Stimulated activated naive CD4-positive, alpha-beta T cell treated with Interleukin-2 at 50 U/mL for 16 hours (primary cell): ENCODE measurements around the gene CDKN2D.
"Not testable (repeated sequence)": the region's sequence is repeated elsewhere in the genome, so short reads cannot be mapped to it uniquely, and the experiment has no call there.

Experiments
- DNase-seq: peaks from one replicate; lab custom pipeline; 2025; lab: John Stamatoyannopoulos, UW

CDKN2D gene

DNA sequence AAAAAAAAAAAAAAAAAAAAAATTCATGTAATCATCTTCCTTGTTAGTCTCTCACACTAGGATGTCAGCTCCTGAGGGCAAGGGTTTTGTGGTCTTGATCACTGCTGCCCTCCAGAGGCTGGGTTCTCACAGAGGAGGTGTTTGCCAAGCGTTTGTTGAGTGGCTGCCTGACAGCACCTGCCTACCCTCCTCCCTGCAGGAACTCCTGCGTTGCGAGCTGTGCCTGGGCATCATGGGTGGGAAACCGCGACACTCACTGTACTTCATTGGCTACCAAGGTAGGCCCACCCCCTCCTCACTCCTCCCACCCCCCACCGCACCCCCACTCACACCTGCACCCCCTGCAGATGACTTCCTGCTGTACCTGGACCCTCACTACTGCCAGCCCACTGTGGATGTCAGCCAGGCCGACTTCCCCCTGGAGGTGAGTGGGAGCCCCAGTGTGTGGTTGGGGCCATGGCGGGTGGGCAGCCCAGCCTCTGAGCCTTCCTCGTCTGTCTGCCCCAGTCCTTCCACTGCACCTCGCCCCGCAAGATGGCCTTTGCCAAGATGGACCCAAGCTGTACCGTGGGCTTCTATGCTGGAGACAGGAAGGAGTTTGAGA lies 17.0 kb downstream of the CDKN2D start:
- DNase-seq = peak; percentile 14

DNA sequence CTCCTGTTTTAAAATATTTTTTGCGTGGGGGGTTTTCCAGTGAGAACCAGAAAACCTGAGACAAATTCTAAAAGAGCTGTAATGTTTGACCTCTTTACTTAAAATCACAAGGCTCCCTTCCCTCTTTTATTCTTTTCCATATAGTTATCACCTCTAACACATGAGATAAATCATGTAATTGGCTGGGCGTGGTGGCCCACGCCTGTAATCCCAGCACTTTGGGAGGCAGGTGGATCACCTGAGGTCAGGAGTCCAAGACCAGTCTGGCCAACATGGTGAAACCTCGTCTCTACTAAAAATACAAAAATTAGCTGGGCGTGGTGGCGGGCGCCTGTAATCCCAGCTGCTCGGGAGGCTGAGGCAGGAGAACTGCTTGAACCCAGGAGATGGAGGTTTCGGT lies 17.8 kb downstream of the CDKN2D start:
- DNase-seq = not testable (repeated sequence)

DNA sequence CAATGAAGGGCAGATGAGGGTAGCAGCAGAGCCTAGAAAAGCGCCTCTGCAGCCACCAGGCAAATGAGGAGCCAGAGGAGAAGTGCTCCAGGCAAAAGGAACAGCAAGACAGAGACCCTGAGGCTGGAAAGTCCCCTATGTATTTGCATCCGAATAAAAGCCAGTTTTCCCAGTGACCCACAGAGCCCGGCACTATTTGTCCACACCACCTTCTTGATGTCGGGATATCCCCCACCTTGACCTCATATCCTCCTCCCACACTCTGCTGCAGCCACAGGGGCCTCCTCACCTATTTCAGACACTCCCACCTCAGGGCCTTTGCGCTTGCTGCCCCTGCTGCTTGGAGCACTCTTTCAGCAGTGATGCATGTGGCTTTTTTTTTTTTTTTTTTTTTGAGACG lies 18.4 kb downstream of the CDKN2D start:
- no peak for DNase-seq

DNA sequence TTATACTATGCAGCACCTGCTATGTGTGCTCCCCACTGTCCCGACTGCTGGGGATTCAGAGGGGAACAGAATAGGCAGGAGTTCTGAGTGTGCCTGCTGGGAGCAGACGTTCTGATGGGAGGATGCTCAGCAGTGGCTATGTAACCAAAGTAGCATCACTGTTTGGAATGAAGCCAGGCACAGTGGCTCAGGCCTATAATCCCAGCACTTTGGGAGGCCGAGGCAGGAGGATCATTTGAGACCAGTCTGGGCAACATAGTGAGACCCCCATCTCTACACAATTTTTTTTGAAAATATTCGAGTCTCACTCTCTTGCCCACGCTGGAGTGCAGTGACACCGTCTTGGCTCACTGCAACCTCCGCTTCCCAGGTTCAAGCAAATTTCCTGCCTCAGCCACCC lies 19.0 kb downstream of the CDKN2D start:
- no peak for DNase-seq

DNA sequence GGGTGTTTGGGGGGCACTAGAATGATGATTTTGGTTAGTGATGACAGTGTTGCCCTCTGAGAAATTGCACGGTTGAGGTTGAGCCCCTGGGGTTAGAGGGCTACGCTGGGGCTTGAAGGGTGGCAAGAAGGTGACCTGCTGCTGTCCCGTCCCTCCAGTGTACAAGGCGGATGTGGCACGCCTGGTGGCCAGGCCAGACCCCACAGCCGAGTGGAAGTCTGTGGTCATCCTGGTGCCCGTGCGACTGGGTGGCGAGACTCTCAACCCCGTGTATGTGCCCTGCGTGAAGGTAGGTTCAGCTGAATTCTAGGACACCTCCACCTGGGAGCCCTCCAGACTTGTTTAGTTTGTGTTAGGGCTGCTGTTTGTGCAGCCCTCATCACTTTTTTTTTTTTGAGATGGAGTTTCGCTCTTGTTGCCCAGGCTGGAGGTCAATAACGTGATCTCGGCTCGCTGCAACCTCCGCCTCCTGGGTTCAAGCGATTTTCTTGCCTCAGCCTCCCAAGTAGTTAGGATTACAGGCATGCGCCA lies 20.0 kb downstream of the CDKN2D start:
- DNase-seq = no peak

DNA sequence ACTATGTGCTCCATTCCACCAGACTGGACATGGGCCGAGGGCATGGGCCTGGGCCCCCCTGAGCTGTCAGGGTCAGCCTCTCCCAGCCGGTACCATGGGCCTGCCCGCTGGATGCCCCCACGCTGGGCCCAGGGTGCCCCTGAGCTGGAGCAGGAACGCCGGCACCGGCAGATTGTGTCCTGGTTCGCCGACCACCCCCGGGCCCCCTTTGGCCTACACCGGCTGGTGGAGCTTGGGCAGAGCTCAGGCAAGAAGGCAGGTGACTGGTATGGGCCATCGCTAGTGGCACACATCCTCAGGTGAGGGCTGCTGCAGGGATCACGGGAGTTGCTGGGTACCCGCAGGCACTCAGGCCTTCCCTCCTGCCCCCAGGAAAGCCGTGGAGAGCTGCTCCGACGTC lies 22.0 kb downstream of the CDKN2D start:
- DNase-seq = no peak

DNA sequence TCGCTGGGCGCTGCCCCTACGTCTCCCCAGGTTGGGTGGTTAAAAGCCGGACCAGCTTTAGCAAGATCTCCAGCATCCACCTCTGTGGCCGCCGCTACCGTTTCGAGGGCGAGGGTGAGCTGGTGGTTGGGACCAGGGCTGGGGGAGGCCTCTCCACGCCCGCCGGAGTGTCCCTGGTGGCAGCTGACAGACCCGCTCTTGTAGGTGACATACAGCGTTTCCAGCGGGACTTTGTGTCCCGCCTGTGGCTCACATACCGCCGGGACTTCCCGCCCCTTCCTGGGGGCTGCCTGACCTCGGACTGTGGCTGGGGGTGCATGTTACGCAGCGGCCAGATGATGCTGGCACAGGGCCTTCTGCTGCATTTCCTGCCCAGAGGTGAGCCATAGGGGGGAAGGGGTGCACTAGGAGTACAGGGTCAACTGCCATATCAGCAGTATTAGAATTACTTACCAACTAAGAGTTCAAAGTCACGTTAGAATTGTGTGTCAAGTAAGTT lies 24.0 kb downstream of the CDKN2D start:
- no peak for DNase-seq

DNA sequence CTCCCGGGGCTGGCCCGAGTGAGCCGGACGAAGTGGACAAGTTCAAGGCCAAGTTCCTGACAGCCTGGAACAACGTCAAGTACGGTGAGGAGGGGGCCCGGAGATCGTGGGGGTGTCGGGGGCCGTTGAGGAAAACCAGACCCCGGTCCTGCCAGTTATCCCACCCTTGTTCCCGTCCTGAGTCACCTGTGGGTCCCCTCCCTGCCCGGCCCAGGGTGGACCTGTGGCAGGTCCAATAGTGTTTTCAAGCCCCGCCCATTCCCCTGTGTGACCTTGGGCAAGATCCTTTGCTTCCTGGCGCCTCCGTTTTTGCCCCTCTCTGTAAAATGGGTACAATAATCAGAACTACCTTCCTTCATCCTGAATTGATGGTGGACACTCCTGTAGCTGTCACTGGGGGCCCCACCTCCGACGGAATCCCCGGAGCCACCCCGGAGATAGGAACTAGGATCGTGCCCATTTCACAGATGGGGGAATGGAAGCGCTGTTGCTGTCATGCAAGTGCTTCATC lies 24.5 kb downstream of the CDKN2D start:
- DNase-seq = peak; percentile 15

DNA sequence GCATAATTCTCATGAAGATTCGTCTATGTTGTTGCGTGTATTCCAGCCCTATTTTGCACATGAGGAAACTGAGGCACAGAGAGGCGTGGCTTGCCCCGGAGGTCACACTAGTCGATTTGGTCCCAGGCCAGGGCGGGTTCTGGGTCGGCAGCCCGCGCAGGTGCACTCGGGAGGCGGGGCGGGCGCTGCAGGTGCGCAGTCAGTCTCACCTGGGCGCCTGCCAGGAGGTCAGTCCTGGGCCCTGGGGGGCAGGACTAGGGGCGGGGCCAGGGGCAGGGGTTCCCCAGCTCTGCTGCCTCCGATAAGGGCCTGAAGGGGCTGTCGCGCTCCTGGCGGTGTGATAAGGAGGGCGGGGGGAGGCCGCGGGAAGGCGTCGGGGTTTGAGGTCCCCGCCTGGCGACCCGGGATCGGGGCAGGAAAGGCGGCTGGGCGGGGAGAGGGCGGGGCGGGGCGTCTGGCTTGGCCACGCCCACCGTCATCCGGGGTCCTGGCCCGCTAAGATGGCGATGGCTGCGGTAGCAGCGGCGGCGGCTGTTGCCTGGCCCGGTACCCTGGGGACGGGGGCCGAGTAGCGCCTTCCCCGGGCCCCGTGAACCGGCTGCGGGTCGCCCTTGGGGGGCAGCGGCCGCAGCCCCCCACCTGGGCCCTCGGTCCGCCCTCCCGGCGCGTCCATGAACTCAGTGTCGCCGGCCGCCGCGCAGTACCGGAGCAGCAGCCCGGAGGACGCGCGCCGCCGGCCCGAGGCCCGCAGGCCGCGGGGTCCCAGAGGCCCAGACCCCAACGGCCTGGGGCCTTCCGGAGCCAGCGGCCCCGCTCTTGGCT lies 25.1 kb downstream of the CDKN2D start, which contains the start of gene ATG4D:
ATG4D (plus strand) TSS at position 485 of the 822 bp plus-strand sequence; CDS start at position 672, 187 bp downstream.
- peak; percentile 83 for DNase-seq

DNA sequence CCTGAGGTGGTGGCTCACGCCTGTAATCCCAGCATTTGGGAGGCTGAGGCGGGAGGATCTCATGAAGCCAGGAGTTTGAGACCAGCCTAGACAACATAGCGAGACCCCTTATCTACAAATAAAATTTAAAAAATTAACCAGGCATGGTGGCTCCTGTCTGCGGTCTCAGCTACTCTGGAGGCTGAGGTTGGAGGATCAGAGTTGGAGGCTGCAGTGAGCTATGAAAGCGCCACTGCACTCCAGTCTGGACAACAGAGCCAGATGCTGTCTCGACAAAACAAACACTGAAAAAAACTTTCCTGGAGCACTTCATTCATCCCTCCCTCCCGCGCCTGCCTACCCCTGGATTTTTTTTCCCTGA lies 25.7 kb downstream of the CDKN2D start:
- DNase-seq = no peak

DNA sequence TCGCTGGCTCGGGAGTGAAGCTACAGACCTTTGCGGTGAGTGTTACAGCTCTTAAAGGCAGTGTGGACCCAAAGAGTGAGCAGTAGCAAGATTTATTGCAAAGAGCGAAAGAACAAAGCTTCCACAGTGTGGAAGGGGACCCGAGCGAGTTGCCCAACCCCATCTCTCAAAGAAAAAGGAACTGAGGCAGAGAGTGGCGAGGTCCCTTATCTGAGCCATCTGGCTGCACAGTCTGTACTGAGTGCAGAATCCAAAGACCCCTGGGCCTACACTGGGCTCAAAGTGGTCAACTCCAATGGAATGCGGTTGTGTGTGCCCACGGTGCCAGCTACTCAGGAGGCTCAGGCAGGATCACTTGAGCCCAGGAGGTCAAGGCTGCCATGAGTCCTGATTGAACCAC lies 29.8 kb downstream of the CDKN2D start:
- DNase-seq = not testable (repeated sequence)

DNA sequence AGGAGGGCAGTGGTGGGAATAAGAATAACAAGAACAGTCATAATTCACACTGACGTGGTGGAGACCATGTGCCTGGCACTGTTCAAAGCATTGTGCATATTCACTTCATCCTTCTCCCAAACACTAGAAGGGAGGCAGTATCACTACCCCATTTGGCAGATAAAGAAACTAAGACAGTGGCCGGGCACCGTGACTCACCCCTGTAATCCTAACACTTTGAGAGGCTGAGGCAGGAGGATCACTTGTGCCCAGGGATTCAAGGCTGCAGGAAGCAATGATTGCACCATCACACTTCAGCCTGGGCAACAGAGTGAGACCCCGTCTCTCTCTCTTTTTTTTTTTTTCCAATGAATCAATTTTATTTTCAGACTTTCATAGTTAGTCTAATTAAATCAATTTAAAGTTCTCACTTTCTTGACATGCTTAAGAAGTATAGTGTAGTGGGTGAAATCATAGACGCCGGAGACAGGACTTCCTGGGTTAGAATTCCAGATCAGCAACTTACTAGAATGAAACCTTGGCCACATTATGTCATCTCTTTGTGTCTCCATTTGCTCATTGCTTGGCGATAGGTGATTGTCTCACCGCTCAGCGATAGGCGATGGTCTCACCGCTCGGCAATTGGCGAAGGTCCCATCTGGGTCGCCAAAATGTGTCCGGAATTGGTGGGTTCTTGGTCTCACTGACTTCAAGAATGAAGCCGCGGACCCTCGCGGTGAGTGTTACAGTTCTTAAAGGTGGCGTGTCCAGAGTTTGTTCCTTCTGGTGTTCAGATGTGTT lies 30.4 kb downstream of the CDKN2D start:
- DNase-seq = no peak

DNA sequence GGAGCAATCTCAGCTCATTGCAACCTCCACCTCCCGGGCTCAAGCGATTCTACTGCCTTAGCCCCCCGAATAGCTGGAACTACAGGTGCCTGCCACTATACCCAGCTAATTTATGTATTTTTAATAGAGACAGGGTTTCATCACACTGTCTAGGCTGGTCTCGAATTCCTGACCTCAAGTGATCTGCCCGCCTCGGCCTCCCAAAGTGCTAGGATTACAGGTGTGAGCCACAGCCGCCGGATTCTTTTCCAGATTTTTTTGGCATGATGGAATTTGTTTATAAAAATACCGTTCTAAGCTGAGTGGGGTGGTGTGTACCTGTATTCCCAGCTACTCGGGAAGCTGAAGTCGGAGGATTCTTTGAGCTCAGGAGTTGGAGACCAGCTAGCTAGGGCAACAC lies 31.1 kb downstream of the CDKN2D start:
- no peak for DNase-seq

DNA sequence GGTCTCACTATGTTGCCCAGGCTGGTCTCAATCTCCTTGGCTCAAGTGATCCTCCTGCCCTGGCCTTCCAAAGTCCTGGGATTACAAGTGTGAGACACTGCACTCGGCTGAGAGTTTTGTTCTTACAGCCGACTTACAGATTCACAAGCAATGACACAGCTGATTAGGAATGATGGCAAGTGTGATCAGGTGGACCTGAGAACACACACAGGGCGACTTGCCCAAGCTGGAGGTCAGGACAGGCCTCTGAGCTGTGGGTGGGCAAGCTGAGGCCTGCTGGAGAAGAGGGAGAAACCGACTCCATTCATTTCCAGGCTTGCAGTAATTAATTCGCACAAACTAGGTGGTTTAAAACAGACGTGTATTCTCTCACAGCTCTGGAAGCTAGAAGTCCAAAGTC lies 33.2 kb downstream of the CDKN2D start:
- DNase-seq = no peak

DNA sequence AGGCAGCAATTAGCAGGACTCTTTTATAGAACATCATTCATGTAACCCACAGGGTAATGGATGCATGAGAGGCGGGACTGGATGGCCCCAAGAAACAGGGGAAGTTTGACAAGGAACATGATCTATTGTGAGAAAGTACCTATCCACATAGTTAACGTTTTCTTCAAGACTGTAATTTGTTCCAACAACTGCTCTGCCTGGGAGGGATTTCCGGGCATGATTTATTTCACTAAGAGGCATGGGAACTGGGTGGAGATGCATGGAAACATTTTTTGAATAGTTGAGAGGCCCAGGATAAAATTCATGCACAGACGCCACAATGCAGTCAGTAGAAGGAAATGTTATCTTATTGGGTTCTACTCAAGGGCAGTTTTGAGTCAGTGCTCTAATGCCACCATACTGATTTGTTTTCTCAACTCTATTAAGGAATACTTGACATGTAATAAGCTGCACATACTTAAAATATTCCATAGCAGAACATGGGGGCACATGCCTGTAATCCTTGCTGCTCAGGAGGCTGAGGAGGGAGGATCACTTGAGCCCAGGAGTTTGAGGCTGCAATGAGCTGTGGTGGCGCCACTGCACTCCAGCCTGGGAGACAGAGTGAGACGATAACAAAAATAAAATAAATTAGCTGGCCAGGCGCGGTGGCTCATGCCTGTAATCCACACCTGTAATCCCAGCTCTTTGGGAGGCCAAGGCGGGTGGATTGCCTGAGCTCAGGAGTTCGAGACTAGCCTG lies 35.0 kb downstream of the CDKN2D start:
- DNase-seq = no peak

DNA sequence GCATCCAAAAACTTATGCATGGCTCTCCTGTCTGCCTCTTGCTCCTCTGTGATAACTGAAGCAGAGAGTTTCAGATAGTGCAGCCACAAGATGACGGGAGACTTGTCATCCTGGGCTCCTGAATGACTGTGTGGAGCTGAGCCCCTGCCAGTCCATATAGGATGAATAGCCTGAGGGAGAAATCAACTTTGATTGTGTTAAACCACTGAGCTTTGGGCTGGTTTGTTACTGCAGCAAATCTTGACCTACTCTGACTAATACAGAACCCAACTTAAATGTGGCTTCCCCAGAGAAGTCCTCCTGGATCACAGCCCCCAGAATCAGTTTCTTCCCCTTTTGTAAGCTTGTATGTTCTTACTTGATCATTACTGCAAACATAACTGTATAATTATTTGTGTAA lies 36.3 kb downstream of the CDKN2D start:
- DNase-seq = no peak

DNA sequence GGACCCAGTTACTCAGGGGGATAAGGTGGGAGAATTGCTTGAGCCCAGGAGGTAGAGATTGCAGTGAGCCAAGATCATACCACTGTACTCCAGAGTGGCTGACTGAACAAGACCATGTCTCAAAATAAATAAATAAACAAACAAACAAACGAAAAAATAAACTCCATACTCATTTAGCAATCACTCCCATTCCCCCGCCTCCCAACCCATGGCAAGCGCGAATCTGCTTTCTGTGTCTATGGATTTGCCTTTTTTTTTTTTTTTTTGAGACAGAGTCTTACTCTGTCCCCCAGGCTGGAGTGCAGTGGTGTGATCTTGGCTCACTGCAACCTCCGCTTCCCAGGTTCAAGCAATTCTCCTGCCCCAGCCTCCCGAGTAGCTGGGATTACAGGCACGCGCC lies 41.9 kb downstream of the CDKN2D start:
- DNase-seq = not testable (repeated sequence)

DNA sequence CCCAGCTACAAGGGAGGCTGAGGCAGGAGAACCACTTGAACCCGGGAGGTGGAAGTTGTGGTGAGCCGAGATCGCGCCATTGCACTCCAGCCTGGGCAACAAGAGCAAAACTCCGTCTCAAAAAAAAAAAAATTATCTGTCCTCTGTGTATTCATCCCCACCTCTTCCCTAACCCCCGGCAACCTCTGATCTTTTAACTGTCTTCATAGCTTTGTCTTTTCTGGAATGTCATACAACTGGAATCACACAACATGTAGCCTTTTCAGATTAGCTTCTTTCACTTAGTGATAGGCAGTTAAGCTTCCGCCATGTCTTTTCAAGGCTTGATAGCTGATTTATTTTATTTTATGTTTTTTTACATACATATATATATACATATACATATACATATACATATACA lies 43.1 kb downstream of the CDKN2D start:
- DNase-seq = no peak

DNA sequence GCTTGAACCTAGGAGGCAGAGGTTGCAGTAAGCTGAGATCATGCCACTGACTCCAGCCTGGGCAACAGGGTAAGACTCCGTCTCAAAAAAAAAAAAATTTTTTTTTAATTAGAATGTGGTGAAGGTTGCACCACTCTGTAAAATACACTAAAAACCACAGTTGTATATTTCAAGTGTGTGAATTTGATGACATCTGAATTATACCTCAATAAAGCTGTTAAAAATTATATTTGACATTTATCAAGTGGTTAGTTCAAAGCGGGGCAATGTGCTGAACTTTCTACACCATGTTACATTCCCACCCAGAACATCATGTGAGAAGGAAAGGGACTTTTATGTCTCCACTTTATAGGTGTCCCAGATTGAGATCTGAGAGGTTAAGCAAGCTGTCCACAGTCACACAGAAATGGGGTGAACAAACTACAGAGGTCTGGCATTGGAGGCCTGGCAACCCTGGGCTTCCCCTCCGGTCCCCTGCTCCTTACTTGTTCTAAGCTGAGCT lies 45.6 kb downstream of the CDKN2D start:
- DNase-seq = no peak

DNA sequence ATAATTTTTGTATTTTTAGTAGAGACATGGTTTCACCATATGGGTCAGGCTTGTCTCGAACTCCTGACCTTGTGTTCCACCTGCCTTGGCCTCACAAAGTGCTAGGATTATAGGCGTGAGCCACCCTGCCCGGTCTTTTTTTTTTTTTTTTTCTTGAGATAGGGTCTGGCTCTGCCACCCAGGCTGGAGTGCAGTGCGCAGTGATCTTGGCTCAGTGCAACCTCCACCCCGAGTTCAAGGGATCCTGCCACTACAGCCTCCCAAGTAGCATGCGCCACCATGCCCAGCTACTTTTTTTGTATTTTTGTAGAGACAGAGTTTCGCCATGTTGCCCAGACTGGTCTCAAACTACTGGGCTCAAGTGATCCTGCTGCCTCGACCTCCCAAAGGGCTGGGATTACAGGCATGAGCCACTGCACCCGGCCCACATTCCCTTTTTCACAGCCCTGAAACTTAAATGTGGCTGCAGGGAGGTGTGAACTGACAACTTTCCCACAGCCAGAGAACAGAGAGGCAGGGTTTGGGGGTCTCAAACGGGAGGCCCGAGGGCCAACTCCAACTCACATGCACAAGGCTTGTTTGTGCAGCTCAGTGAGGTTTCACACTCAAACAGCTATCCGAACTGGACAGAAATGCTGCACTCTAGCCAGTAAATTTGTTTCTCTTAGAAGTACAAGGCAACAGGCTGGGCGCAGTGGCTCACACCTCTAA lies 47.2 kb downstream of the CDKN2D start:
- DNase-seq = no peak
